Glutamatergic neuron (in vitro differentiated cells): Measurements from ENCODE around the gene LMF1. TPM values are rescaled to one million over a fixed set of nuclear protein-coding genes. Genes with fewer than 3 reads are reported as not detected.
"Not testable (repeated sequence)": the region's sequence is repeated elsewhere in the genome, so short reads cannot be mapped to it uniquely, and the experiment has no call there.

Experiments used
- DNase-seq: peaks from one replicate; pipeline ENCODE4 v3.0.0; 2022
- H3K27ac Mint-ChIP-seq: one replicate; pipeline ENCODE4 v1.8.0; 2020; ENCODE audit warnings: mild to moderate bottlenecking, mixed read lengths, inconsistent platforms; ENCODE audit not compliant: unreplicated experiment
- H3K27me3 Mint-ChIP-seq: one replicate; pipeline ENCODE4 v1.8.0; 2020; ENCODE audit warnings: mild to moderate bottlenecking, moderate library complexity, mixed read lengths, inconsistent platforms; ENCODE audit not compliant: unreplicated experiment
- H3K36me3 Mint-ChIP-seq: one replicate; pipeline ENCODE4 v1.8.0; 2020; ENCODE audit warnings: mild to moderate bottlenecking, mixed read lengths, inconsistent platforms; ENCODE audit not compliant: unreplicated experiment
- H3K4me1 Mint-ChIP-seq: one replicate; pipeline ENCODE4 v1.8.0; 2020; ENCODE audit warnings: mild to moderate bottlenecking, low read depth, mixed read lengths, inconsistent platforms; ENCODE audit not compliant: unreplicated experiment
- H3K4me3 Mint-ChIP-seq: one replicate; pipeline ENCODE4 v1.8.0; 2020; ENCODE audit warnings: mild to moderate bottlenecking, mixed read lengths, inconsistent platforms; ENCODE audit not compliant: unreplicated experiment
- H3K9me3 Mint-ChIP-seq: one replicate; pipeline ENCODE4 v1.8.0; 2020; ENCODE audit warnings: mild to moderate bottlenecking, moderate library complexity, mixed read lengths, inconsistent platforms; ENCODE audit not compliant: unreplicated experiment
- CTCF ChIP-seq: fragments of 200-600 bp; sonication (generic); IDR thresholded peaks from one replicate; pipeline ENCODE4 v1.5.0; 2021; ENCODE audit not compliant: partially characterized antibody, unreplicated experiment
- total RNA-seq: library from RNA; stranded (reverse); fragmentation: NEBNext Ultra II Directional; extraction: Animal tissue kit (Norgen Biotek cat#: 25700); gene quantifications from one replicate; pipeline ENCODE4 v1.2.1, GENCODE V29; 2021; ENCODE audit not compliant: unreplicated experiment

The LMF1 gene
- total RNA-seq, 1 donor from 2014 or later = 17.4 TPM

- peaks cover 4% of the 10 kb centered on the region for H3K4me1 Mint-ChIP-seq
- no peak overlapping the region for H3K27ac Mint-ChIP-seq
- H3K4me3 Mint-ChIP-seq = no peak overlapping the region
- H3K9me3 Mint-ChIP-seq = peaks cover 5% of the 10 kb centered on the region
- no peak for DNase-seq
- peaks cover 12% of the 10 kb centered on the region for H3K36me3 Mint-ChIP-seq
- TF ChIP-seq CTCF = no peak
- peaks cover 2% of the 10 kb centered on the region for H3K27me3 Mint-ChIP-seq
These were observed 84.7 kb downstream of the LMF1 start for GRCh38 chr16:886084-886543.

- H3K4me1 Mint-ChIP-seq = peaks cover 4% of the 10 kb centered on the region
- H3K27me3 Mint-ChIP-seq = peaks cover 2% of the 10 kb centered on the region
- TF ChIP-seq CTCF = no peak
- no peak for DNase-seq
- peaks cover 5% of the 10 kb centered on the region for H3K9me3 Mint-ChIP-seq
- H3K36me3 Mint-ChIP-seq = peaks cover 12% of the 10 kb centered on the region
- no peak overlapping the region for H3K27ac Mint-ChIP-seq
- H3K4me3 Mint-ChIP-seq = no peak overlapping the region
These were observed 85.4 kb downstream of the LMF1 start for GRCh38 chr16:885391-885790.

GRCh38 chr16:884232-884631 is 86.6 kb downstream of the LMF1 start:
- Mint-ChIP-seq H3K36me3 (peaks cover 12% of the 10 kb centered on the region), H3K4me3 (no peak overlapping the region), H3K9me3 (peaks cover 5% of the 10 kb centered on the region), H3K4me1 (peaks cover 1% of the 10 kb centered on the region), H3K27me3 (peaks cover 2% of the 10 kb centered on the region), H3K27ac (no peak overlapping the region)
- DNase-seq = no peak
- TF ChIP-seq CTCF = no peak

GRCh38 chr16:883781-884180 is 87.0 kb downstream of the LMF1 start:
- TF ChIP-seq CTCF = no peak
- no peak overlapping the region for H3K4me3 Mint-ChIP-seq
- H3K36me3 Mint-ChIP-seq = peaks cover 12% of the 10 kb centered on the region
- DNase-seq = no peak
- H3K27me3 Mint-ChIP-seq = peaks cover 2% of the 10 kb centered on the region
- peaks cover 5% of the 10 kb centered on the region for H3K9me3 Mint-ChIP-seq
- H3K4me1 Mint-ChIP-seq = no peaks in the 10 kb centered on the region
- no peak overlapping the region for H3K27ac Mint-ChIP-seq

- Mint-ChIP-seq H3K4me1 (no peaks in the 10 kb centered on the region), H3K27ac (no peak overlapping the region), H3K9me3 (peaks cover 5% of the 10 kb centered on the region), H3K27me3 (peaks cover 2% of the 10 kb centered on the region), H3K36me3 (peaks cover 12% of the 10 kb centered on the region), H3K4me3 (no peak overlapping the region)
- no peak for DNase-seq
- no peak for TF ChIP-seq CTCF
These were observed 87.4 kb downstream of the LMF1 start for GRCh38 chr16:883340-883739.

GRCh38 chr16:882671-883070 is 88.1 kb downstream of the LMF1 start:
- DNase-seq, H3K4me1 Mint-ChIP-seq, H3K27ac Mint-ChIP-seq, H3K9me3 Mint-ChIP-seq, H3K4me3 Mint-ChIP-seq, H3K27me3 Mint-ChIP-seq: not testable (repeated sequence)
- peaks cover 12% of the 10 kb centered on the region for H3K36me3 Mint-ChIP-seq
